ENCODE measurements around the gene TIMP2.

- no peak for TF ChIP-seq POLR2A (IDR thresholded peaks at IDR 0.05)
- TF ChIP-seq POLR2AphosphoS5 (IDR thresholded peaks at IDR 0.05), result no peak
These were observed 101.7 kb downstream of the TIMP2 start for GRCh38 chr17:78823282-78824046.

Data from breast epithelium (tissue), 3 donors.